HepG2 (cell line): Measurements from ENCODE around the gene DGKD. TPM values are rescaled to one million over a fixed set of nuclear protein-coding genes. Genes with fewer than 3 reads are reported as not detected.

Experiments used
- ATAC-seq: fragments of 200-7000 bp; cut with Tn5 transposase; 3 replicates; pipeline ENCODE4 v1.9.1; 2020; ENCODE audit warnings: mild to moderate bottlenecking, moderate library complexity
- BruUV-seq: library from RNA; stranded (reverse); fragments of 400-500 nt; replicated peaks from 2 replicates; lab custom pipeline; 2021; lab: Mats Ljungman, UMichigan
- CTCF ChIA-PET: fragments of 300-600 bp; formaldehyde crosslinking; extraction: SDS; loops from one replicate; lab custom pipeline; 2021; ENCODE audit warnings: low total read pairs, inconsistent platforms, low intra/inter-chr PET ratio; lab: Yijun Ruan, JAX
- POLR2A ChIA-PET: fragments of 350-600 bp; sonication (Branson Sonifier 250); formaldehyde crosslinking; loops from one replicate; lab custom pipeline; 2020; ENCODE audit warnings: antibody characterized with exemption, inconsistent platforms; lab: Yijun Ruan, JAX
- DNase-seq: peaks from one replicate; pipeline ENCODE4 v3.0.0-alpha.2; 2015; ENCODE audit warnings: low spot score
- FAIRE-seq: peaks from 3 replicates; lab custom pipeline; 2011; peaks lifted over from hg19 to GRCh38; lab: Jason Lieb, UNC
- H2AFZ ChIP-seq: one replicate; pipeline ENCODE4 v1.6.1; 2011; ENCODE audit warnings: low read length, inconsistent platforms
- H3K27ac ChIP-seq: fragments of 300-600 bp; 3 replicates; pipeline ENCODE4 v1.8.0; 2011; ENCODE audit warnings: mixed run types, mild to moderate bottlenecking, mixed read lengths, low read length, inconsistent platforms; ENCODE audit not compliant: insufficient read depth; ENCODE audit errors: extremely low read length
- H3K27me3 ChIP-seq, 2 experiments: fragments of 200-600 bp in 1 of 2; 2 replicates in 1 of 2; 3 replicates in 1 of 2; pipeline versions ENCODE4 v1.6.0 to v1.8.0; 2011; ENCODE audit warnings: low read length in 2 of 2, mild to moderate bottlenecking in 2 of 2, moderate library complexity in 2 of 2, inconsistent platforms in 1 of 2; ENCODE audit not compliant: insufficient read depth in 2 of 2, control insufficient read depth in 1 of 2
- H3K36me3 ChIP-seq, 2 experiments: fragments of 200-600 bp in 1 of 2; replicated peaks in 1 of 2; 2 replicates in 1 of 2; 3 replicates in 1 of 2; pipeline versions ENCODE4 v1.5.1 to v1.8.0; 2011; ENCODE audit warnings: low read length in 2 of 2, inconsistent platforms in 1 of 2; ENCODE audit not compliant: insufficient read depth in 2 of 2, control insufficient read depth in 1 of 2
- H3K4me1 ChIP-seq: 2 replicates; pipeline ENCODE4 v1.5.1; 2012; ENCODE audit warnings: low read length, inconsistent platforms; ENCODE audit not compliant: insufficient read depth
- H3K4me2 ChIP-seq: 2 replicates; pipeline ENCODE4 v1.6.0; 2011; ENCODE audit warnings: low read depth, low read length, inconsistent platforms
- H3K4me3 ChIP-seq, 3 experiments: fragments of 200-600 bp in 1 of 3; sonication (generic), shearing (Covaris generic) in 1 of 3; replicated peaks in 1 of 3; 2 replicates each; pipeline ENCODE4 v1.5.1; 2011 to 2016; ENCODE audit warnings: low read length in 3 of 3, inconsistent platforms in 2 of 3, low read depth in 2 of 3, mild to moderate bottlenecking in 2 of 3, control low read depth in 1 of 3, mixed read lengths in 1 of 3; ENCODE audit not compliant: insufficient read depth in 1 of 3
- H3K79me2 ChIP-seq: one replicate; pipeline ENCODE4 v1.6.1; 2011; ENCODE audit warnings: low read length, inconsistent platforms; ENCODE audit not compliant: insufficient read depth
- H3K9ac ChIP-seq: 2 replicates; pipeline ENCODE4 v1.6.0; 2011; ENCODE audit warnings: mild to moderate bottlenecking, low read depth, low read length, inconsistent platforms; ENCODE audit not compliant: insufficient read depth
- H3K9me3 ChIP-seq: 2 replicates; pipeline ENCODE4 v1.5.1; 2012; ENCODE audit warnings: mild to moderate bottlenecking, low read length
- H4K20me1 ChIP-seq: 2 replicates; pipeline ENCODE4 v1.6.0; 2011; ENCODE audit warnings: inconsistent platforms, mild to moderate bottlenecking, low read length, moderate library complexity; ENCODE audit not compliant: insufficient read depth
- ETV5 ChIP-seq: IDR thresholded peaks from 2 replicates; pipeline ENCODE4 v1.6.1; 2018; ENCODE audit warnings: missing biosample characterization, missing genetic modification reagents, inconsistent platforms, borderline replicate concordance
- FOXA3 ChIP-seq: IDR thresholded peaks from 2 replicates; pipeline ENCODE4 v1.6.1; 2016; ENCODE audit warnings: missing genetic modification reagents, missing compliant biosample characterization
- NFE2 ChIP-seq: sonication (generic); formaldehyde crosslinking; IDR thresholded peaks from 2 replicates; pipeline ENCODE4 v1.4.0; 2020; ENCODE audit warnings: missing genetic modification reagents
- PHF8 ChIP-seq: sonication (generic); formaldehyde crosslinking; IDR thresholded peaks from 2 replicates; pipeline ENCODE4 v1.5.0; 2020; ENCODE audit warnings: missing genetic modification reagents
- PITX1 ChIP-seq: sonication (generic); formaldehyde crosslinking; IDR thresholded peaks from 2 replicates; pipeline ENCODE4 v1.5.1; 2020; ENCODE audit warnings: mild to moderate bottlenecking, missing genetic modification reagents
- REPIN1 ChIP-seq: sonication (generic); formaldehyde crosslinking; IDR thresholded peaks from 2 replicates; pipeline ENCODE4 v1.8.0; 2022; ENCODE audit warnings: missing genetic modification reagents, low read depth, mild to moderate bottlenecking, borderline replicate concordance
- SOX6 ChIP-seq, 2 experiments: fragments of 450-650 bp in 1 of 2; sonication (generic) in 1 of 2; formaldehyde crosslinking in 1 of 2; IDR thresholded peaks; 2 replicates each; pipeline versions ENCODE4 v1.4.0 to v1.6.1; 2017 to 2020; ENCODE audit warnings: antibody characterized with exemption in 1 of 2, mild to moderate bottlenecking in 1 of 2, missing genetic modification reagents in 1 of 2
- SSRP1 ChIP-seq: IDR thresholded peaks from 2 replicates; pipeline ENCODE4 v1.6.1; 2016; ENCODE audit warnings: control low read depth
- TGIF2 ChIP-seq: IDR thresholded peaks from 2 replicates; pipeline ENCODE4 v1.6.1; 2016; ENCODE audit warnings: control low read depth, missing compliant biosample characterization
- ZKSCAN5 ChIP-seq: sonication (generic); formaldehyde crosslinking; IDR thresholded peaks from 2 replicates; pipeline ENCODE4 v1.5.1; 2020; ENCODE audit warnings: mild to moderate bottlenecking, missing genetic modification reagents
- ZNF101 ChIP-seq: sonication (generic); formaldehyde crosslinking; IDR thresholded peaks from 2 replicates; pipeline ENCODE4 v1.4.0; 2020; ENCODE audit warnings: mild to moderate bottlenecking, low read depth, missing genetic modification reagents, borderline replicate concordance
- ZNF335 ChIP-seq: sonication (generic); formaldehyde crosslinking; IDR thresholded peaks from 2 replicates; pipeline ENCODE4 v1.4.0; 2020; ENCODE audit warnings: missing genetic modification reagents
- ZNF432 ChIP-seq: sonication (generic); formaldehyde crosslinking; IDR thresholded peaks from 2 replicates; pipeline ENCODE4 v1.5.0; 2020; ENCODE audit warnings: missing genetic modification reagents, mild to moderate bottlenecking, borderline replicate concordance
- ZNF589 ChIP-seq: sonication (generic); formaldehyde crosslinking; conservative IDR thresholded peaks from 2 replicates; pipeline ENCODE4 v1.8.0; 2022; ENCODE audit warnings: mild to moderate bottlenecking, moderate library complexity, missing genetic modification reagents
- ZNF652 ChIP-seq: IDR thresholded peaks from 2 replicates; pipeline ENCODE4 v1.6.1; 2016; ENCODE audit warnings: low read depth, borderline replicate concordance
- ZNF670 ChIP-seq: sonication (generic); formaldehyde crosslinking; IDR thresholded peaks from 2 replicates; pipeline ENCODE4 v1.8.0; 2022; ENCODE audit warnings: mild to moderate bottlenecking, missing genetic modification reagents, borderline replicate concordance
- WGBS: methylation state at CpG from one replicate; pipeline ENCODE4 v1.1.6; 2017; ENCODE audit warnings: low lambda C conversion rate; 5-methylcytosine and 5-hydroxymethylcytosine counted together
- in situ Hi-C: cut with HindIII; loops from 2 replicates; pipeline ENCODE4 v1.10.0; 2017; ENCODE audit warnings: low pct_unique_long_range_greater_than_20kb; ENCODE audit not compliant: extremely low pct_ligation_motif_present
- intact Hi-C: fragments of 100-400 bp; cut with micrococcal nuclease; formaldehyde crosslinking; loops from one replicate; pipeline ENCODE4 v1.10.0; 2022; ENCODE audit not compliant: unreplicated experiment
- polyA plus RNA-seq, 8 experiments: library from polyadenylated mRNA; depleted of rRNA in 3 of 8; stranded (reverse) in 7 of 8; unstranded in 1 of 8; fragments of >200 nt; fragmentation: Illumina TruSeq in 4 of 8; extraction: Trizol in 4 of 8; gene quantifications; 2 replicates each; pipeline versions ENCODE4 v1.2.1 to v1.2.3, GENCODE V29; 2011 to 2016; ENCODE audit warnings: low read depth in 4 of 8, missing spikeins in 1 of 8, mixed read lengths in 1 of 8; ENCODE audit not compliant: insufficient read depth in 1 of 8
- total RNA-seq, 5 experiments: library from RNA; depleted of rRNA; stranded (reverse); fragments of >200 nt; fragmentation: Illumina TruSeq; extraction: Trizol; gene quantifications; 2 replicates each; pipeline ENCODE4 v1.2.3, GENCODE V29; 2016; ENCODE audit warnings: low read depth in 1 of 5
- TF ChIP-seq, protein P1 (sequence below): sonication (generic); formaldehyde crosslinking; IDR thresholded peaks from 2 replicates; pipeline ENCODE4 v1.5.1; 2020; ENCODE audit warnings: missing genetic modification reagents, mild to moderate bottlenecking, borderline replicate concordance
- TF ChIP-seq, protein P2 (sequence below): sonication (generic); formaldehyde crosslinking; IDR thresholded peaks from 2 replicates; pipeline ENCODE4 v1.5.1; 2020; ENCODE audit warnings: missing genetic modification reagents, mild to moderate bottlenecking, borderline replicate concordance
- TF ChIP-seq, protein P3 (sequence below): sonication (generic); formaldehyde crosslinking; IDR thresholded peaks from 2 replicates; pipeline ENCODE4 v1.4.0; 2020; ENCODE audit warnings: missing genetic modification reagents; ENCODE audit errors: not compliant biosample characterization

Gene DGKD
- total and polyA plus RNA-seq, 2 of the 13 experiments (the other 11 are each of a cell fraction or from before 2014, with no cell fraction given), result 24.5 to 33.2 TPM

DNA sequence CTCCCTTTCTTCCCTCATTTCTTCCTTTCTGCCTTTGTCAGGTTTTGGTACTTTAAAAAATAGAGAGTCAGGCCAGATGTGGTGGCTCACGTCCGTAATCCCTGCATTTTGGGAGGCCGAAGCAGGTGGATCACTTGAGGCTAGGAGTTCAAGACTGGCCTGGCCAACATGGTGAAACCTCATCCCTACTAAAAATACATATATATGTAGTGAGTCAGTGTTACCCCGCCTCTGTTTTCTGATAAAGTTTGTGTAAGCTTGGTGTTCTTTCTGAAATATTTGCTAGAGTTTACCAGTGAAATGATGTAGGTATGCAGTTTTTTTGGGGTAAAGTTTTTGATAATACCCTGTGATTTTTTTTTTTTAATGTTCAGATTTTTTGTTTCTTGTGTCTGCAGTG is 58.8 kb downstream of the DGKD start:
- in situ Hi-C loops, result no loop called here
- Histone ChIP-seq H3K4me1 (peaks cover 17% of the 10 kb centered on the region; the same call in 1 of the 2 replicates), H3K4me3 (no peak overlapping the region), H3K27ac (no peak overlapping the region), H3K36me3 (peaks cover 1 to 9% of the 10 kb centered on the region in 2 experiments; a peak in 2 of 5 replicates), H4K20me1 (no peaks in the 10 kb centered on the region), H3K27me3 (no peaks in the 10 kb centered on the region), H3K9ac (no peak overlapping the region), H3K79me2 (peaks cover 13% of the 10 kb centered on the region), H2AFZ (no peak overlapping the region), H3K4me2 (no peak overlapping the region), H3K9me3 (peaks cover 21% of the 10 kb centered on the region)
- BruUV-seq, result no TSS peak
- ATAC-seq (no peak), DNase-seq (no peak), FAIRE-seq (no peak)
- ChIA-PET POLR2A (no interaction called here), CTCF (no interaction called here)
- 96% methylated on average over 4 of the region's 4 CpGs for WGBS
- no peak for TF ChIP-seq REPIN1 (CRISPR knock-in tag)
- TF ChIP-seq FOXA3 (CRISPR knock-in tag), result no peak
- TF ChIP-seq PHF8 (CRISPR knock-in tag), result no peak
- TF ChIP-seq, protein P1, sequence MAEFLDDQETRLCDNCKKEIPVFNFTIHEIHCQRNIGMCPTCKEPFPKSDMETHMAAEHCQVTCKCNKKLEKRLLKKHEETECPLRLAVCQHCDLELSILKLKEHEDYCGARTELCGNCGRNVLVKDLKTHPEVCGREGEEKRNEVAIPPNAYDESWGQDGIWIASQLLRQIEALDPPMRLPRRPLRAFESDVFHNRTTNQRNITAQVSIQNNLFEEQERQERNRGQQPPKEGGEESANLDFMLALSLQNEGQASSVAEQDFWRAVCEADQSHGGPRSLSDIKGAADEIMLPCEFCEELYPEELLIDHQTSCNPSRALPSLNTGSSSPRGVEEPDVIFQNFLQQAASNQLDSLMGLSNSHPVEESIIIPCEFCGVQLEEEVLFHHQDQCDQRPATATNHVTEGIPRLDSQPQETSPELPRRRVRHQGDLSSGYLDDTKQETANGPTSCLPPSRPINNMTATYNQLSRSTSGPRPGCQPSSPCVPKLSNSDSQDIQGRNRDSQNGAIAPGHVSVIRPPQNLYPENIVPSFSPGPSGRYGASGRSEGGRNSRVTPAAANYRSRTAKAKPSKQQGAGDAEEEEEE (CRISPR knock-in tag), result no peak
- TF ChIP-seq TGIF2, result no peak
- no peak for TF ChIP-seq ZNF335 (CRISPR knock-in tag)
- no peak for TF ChIP-seq SSRP1
- TF ChIP-seq ZNF589 (CRISPR knock-in tag), result no peak
- no peak for TF ChIP-seq ZNF101
- no peak for TF ChIP-seq ETV5 (CRISPR knock-in tag)
- TF ChIP-seq ZNF652 (CRISPR knock-in tag), result no peak
- TF ChIP-seq PITX1, result no peak
- TF ChIP-seq ZKSCAN5 (CRISPR knock-in tag), result no peak
- TF ChIP-seq, protein P2, sequence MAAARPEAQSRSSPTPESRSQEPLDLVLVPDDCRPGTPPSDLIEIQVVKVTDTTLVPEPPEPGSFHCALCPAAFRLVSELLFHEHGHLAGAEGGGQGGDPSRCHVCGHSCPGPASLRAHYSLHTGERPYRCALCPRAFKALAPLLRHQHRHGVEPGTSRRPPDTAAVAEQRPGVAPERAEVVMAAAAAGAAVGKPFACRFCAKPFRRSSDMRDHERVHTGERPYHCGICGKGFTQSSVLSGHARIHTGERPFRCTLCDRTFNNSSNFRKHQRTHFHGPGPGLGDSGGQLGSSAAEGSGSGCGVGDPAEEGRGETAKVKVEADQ (CRISPR knock-in tag), result no peak
- TF ChIP-seq ZNF432 (CRISPR knock-in tag), result no peak
- TF ChIP-seq NFE2 (CRISPR knock-in tag), result no peak
- TF ChIP-seq SOX6 (IDR thresholded peaks at IDR 0.05), result no peak
- no peak for TF ChIP-seq SOX6 (CRISPR knock-in tag; IDR thresholded peaks at IDR 0.05)
- no peak for TF ChIP-seq ZNF670 (CRISPR knock-in tag)
- TF ChIP-seq, protein P3, sequence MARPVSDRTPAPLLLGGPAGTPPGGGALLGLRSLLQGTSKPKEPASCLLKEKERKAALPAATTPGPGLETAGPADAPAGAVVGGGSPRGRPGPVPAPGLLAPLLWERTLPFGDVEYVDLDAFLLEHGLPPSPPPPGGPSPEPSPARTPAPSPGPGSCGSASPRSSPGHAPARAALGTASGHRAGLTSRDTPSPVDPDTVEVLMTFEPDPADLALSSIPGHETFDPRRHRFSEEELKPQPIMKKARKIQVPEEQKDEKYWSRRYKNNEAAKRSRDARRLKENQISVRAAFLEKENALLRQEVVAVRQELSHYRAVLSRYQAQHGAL, result no peak
- intact Hi-C loops, result no loop called here
